Fibroblast of skin of scalp (primary cell): ENCODE data around the gene CPNE1. TPM values are rescaled to one million over a fixed set of nuclear protein-coding genes. Genes with fewer than 3 reads are reported as not detected.
"Not testable (repeated sequence)": the region's sequence is repeated elsewhere in the genome, so short reads cannot be mapped to it uniquely, and the experiment has no call there.

Source experiments
- DNase-seq: peaks from one replicate; pipeline ENCODE4 v3.0.0-alpha.2; 2013
- polyA plus RNA-seq, 2 experiments: library from polyadenylated mRNA; unstranded; fragments of 120-200 nt; gene quantifications; one replicate each; pipeline ENCODE4 v1.2.1, GENCODE V29; 2013; ENCODE audit not compliant: insufficient read length in 2 of 2

CPNE1 gene
- 163 TPM for polyA plus RNA-seq (2013, experiment 1 of 2; ENCODE audit: insufficient read length)
- 165 TPM for polyA plus RNA-seq (2013, experiment 2 of 2; ENCODE audit: insufficient read length)

DNA sequence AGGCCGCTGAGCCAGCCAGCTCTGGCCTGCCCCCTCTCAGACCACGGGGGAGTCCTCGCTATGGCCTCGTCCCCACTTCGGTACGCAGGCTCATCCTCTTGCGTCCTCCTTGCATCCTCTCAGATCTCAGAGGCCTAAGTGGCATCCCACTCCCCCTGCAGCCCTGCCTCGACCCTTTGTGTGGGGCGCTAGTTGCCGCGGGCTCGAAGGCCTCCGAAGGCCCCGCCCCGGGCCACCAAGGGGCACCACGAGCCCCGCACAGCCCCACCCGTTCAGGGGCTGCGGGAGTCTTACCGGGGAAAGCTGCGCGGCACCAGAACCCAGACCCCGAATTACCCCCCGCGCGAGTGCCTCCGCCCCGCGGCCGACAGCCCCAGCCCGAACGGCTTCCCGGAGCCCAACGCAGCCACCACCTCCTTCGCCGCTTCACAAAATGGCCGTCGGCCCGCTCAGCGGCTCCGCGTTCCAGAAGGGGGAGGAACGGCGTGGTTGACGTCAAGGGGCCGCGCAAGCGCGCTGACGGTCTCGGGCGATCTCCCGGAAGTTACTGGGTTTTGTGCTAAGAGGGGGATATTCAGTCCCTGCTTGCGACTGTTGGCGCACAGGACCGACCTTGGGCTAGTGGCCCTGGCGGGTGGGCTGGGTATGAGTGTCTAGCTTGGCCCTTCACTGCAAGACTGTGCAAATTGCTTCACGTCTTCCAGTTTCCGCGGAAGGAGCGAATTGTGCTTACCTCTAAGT lies at the start of gene CPNE1, which contains the start of gene RBM12:
Gene CPNE1 (minus strand): TSS at position 435 of the 741 bp plus-strand sequence. CDS start 31,977 bp downstream, outside the sequence.
Gene RBM12 (minus strand): TSS at position 435 of the 741 bp plus-strand sequence. CDS start 9,578 bp downstream, outside the sequence.
- peak; percentile 93 for DNase-seq

DNA sequence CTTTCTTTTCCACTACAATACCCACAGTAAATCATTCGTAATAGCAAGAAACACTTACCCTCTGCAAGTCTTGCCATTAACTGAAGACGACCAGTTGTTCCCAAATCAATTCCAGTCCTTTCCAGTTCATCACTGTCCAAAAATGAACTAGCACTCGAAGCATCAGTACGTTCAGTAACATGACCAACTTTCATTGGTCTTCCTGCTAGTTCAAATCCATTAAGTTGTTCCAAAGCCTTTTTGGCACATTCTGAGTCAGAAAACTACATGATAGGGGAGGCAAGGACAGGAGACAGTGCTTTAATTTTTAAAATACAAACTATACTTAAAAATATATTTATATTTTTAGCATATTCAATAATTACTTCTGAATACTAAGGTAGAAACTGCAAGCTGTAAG lies 49.4 kb upstream of the CPNE1 start:
- no peak for DNase-seq

DNA sequence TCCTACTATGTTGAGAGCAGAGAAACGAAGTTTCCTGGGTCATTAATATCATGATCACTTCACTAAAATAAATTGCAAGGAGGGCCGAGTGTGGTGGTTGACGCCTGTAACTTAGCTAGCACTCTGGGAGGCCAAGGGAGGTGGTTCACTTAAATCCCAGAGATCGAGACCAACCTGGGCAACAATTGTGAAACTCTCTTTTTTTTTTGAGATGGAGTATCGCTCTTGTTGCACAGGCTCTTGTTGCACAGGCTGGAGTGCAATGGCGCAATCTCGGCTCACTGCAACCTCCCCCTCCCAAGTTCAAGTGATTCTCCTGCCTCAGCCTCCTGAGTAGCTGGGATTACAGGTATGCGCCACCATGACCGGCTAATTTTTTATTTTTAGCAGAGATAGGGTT lies 48.4 kb upstream of the CPNE1 start:
- DNase-seq, result not testable (repeated sequence)

DNA sequence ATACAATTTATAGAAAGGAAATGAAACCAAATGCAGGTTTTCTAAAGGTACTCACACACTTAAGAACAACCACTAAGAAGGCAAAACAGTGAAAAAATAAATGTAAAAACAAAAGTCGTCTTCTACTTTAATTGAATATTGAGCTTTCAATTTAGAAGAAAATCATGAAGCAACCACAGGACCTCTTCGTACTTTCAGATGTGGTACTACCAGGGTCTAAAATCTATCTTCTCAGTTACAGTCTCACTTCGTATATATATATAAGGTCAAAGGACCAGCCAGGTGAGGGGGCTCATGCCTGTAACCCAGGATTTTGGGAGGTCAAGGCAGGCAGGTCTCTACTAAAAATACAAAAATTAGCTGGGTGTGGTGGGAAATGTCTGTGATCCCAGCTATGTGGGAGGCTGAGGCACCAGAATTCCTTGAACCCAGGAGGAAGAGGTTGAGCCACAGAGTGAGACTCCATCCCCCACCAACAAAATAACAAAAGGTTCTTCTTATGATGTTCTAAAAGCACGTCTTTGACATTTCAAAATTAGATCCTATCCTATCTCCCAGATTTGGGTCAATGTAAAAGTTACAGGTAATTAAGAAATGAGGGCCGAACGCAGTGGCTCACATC lies 47.0 kb upstream of the CPNE1 start:
- no peak for DNase-seq

DNA sequence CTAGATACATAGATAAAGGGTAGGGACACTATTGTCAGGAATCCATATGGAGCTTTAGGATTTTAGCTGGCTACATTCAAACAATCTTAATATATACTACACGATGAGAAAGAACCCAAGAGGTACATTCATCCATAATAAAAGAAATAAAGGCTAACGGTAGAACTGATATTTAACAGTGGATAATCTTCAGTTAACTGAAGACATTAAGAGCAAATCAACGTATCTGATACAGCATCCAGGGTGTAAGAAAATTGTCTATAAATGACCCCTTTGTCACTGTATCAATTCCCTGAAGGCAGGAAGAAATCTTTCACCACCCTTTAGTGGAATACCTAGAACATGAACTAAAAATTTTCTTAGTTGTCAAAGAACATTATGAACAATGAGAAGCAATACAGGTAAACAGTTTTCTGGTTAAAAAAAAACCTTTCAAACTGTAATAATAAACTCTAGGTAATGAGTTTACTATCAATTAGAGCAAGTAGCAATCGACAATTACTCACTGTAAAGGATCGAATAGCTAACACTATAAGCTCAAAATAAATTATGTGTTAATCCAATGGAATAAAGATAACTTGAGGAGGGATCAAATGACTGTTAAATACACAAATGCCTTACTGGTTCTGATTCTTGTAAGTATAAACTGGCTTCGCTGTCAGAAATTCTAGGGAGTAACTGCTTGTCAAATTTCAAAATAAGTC lies 46.3 kb upstream of the CPNE1 start:
- DNase-seq, result no peak

DNA sequence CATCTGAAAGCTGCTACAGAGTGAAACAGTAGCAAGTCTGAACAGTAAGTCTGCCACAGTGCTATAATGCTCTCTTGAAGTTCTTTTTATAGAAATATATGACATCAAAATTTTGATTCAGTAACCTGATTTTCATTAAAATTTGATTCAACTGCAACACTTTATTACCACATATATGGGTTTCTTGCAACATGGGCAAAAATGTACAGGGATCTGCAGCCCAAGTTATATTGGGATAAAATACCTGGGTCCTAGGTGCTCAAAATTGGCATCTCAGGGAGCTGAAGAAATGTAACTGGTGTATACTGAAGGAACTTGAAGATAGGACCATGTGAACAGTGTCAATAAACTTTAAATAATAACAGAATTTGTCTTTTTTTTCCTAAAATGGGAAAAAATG lies 45.3 kb upstream of the CPNE1 start:
- DNase-seq, result no peak

DNA sequence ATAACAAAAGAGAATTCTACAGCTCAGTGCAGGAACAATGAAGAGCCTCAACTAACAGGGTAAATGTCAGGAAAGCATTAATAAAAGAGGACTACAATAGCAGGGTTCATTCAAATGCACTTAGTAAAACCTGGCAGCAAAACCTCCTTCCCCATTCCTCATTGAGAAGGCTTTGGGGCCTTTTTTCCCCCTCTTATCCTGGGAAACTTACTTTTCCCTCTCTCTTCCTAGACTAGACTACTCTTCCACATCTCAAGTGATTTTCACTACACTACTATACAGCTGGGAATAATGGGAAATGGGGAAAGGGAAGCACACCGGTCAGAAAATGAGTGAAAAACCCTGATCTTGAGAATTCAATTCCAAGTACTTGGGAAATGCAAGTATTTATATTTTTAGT lies 44.6 kb upstream of the CPNE1 start:
- no peak for DNase-seq

DNA sequence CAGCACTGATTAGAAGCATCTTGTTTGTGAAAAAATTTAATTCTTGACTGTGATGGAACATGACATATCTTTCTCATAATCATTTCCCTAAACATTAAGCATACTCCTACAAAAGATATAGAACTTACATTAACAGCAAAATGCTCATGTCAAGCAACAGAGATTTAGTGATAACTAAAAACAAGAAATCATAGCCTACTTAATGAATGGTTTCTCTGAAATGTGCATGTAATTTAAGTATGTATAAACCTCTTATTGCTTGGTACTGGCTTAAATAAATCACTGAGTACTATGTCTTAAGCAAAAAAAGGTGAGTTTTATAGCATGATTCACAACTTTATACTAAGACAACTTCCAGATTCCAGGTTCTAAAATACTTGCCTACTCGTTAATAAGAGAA lies 43.8 kb upstream of the CPNE1 start:
- no peak for DNase-seq

DNA sequence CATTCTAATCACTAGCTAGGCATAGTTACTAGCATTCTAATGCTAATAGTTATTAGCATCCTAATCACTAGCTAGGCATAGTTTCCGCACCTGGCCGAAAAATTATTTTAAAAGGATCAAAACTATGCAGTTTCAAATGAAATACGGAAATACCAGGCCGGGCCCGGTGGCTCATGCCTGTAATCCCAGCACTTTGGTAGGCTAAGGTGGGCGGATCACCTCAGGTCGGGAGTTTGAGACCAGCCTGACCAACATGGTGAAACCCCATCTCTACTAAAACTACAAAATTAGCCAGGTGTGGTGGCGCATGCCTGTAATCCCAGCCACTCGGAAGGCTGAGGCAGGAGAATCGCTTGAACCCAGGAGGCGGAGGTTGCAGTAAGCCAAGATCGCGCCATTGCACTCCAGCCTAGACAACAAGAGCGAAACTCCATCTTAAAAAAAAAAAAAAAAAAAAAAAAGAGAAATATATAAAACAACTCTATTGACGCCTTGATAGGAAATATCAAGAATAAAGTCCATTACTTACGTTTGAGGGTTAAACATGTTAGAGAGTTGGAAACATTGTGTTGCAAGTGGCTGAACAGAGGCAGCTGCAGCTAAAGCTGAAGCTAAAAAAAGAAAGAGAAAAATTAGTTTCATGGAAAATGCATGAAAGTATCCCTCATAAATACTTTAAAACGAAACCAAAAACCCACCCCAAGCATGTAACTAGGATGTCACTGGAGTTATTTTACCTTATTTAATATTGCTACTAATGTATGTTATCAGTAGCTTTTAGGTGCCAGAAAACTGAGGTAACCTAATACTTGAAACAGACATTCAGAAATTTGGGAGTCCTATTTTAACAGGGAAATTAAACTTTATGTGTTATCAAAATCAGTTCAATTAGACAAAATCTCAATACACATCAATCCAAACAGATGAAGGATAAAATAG lies 42.2 kb upstream of the CPNE1 start:
- not testable (repeated sequence) for DNase-seq

DNA sequence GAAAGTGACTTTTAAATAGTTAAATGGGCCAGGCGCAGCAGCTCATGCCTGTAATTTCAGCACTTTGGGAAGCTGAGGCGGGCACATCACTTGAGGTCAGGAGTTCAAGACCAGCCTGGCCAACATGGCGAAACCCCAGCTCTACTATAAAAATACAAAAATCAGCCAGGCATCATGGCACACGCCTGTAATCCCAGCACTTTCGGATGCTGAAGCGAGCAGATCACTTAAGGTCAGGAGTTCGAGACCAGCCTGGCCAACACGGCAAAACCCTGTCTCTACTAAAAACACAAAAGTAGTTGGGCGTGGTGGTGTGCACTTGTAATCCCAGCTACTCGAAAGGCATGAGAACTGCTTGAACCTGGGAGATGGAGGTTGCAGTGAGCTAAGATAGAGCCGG lies 41.2 kb upstream of the CPNE1 start:
- not testable (repeated sequence) for DNase-seq

DNA sequence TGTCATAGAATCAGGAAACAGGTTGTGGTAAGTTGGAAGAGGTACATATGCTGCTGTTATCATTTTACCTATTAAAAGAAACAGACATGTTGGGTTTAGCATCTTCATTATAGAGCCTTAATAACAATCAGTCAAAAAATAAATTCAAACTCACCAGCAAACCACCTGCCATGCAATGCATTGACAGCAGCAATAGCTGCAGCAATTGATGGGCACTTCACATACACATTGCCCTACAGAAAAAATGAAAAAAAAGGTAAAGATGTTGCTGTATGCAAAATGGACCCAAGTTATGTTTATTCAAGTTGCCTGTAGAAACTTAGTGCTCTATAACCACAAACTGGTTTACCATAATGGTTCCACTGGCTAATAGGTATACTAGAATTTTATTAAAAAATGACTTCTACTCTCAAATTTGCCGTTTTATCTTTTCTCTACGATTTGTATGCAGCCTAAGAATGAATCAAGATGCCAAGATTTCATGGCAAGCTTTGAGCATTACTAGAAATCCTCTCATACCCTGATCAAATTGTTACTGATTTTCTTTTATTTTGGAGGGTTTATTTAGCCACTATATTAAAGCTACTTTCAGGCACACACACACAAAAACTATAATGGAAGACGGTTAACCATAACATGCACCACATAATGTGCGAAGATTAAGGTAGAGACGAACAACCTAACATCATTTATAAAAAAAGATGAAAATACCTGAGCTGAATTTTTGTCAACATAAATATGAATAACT lies 40.0 kb upstream of the CPNE1 start:
- DNase-seq, result no peak

DNA sequence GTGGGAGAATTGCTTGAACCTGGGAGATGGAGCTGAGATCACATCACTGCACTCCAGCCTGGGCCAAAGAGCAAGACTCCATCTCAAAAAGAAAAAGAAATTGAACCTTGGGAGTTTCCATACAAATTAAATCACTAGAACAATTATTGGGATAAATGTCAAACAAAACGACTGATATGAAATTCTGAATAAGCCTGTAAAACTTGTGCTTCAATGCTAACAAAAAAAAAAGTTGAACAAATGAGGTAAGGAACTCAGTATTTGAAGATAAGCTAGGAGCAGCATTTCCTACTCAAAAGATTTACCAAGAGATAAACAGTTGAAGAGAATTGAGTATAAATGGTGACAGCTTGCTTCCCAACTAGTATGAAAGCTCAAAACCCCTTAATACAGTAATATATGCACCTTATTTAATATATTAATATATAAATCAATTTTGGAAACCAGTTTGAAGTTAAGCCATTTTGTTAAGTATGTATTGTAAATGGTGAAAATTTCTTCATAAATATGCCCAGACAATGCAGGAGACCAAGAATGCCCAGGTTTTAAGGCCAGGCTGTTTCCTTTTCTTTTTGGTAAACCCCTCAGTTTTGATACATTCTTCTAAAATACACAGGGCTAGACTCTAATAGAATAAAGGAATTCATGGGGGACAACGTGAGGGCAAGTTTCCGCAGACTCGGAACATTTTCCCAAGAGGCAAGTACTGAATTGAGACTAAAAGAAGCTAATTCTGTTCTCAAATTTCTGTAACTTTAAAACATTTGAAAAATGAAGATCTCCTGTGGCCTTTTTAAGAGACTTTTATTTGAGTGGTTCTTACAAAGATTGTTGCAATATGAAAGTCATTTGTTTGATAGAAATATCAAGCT lies 38.4 kb upstream of the CPNE1 start:
- no peak for DNase-seq

DNA sequence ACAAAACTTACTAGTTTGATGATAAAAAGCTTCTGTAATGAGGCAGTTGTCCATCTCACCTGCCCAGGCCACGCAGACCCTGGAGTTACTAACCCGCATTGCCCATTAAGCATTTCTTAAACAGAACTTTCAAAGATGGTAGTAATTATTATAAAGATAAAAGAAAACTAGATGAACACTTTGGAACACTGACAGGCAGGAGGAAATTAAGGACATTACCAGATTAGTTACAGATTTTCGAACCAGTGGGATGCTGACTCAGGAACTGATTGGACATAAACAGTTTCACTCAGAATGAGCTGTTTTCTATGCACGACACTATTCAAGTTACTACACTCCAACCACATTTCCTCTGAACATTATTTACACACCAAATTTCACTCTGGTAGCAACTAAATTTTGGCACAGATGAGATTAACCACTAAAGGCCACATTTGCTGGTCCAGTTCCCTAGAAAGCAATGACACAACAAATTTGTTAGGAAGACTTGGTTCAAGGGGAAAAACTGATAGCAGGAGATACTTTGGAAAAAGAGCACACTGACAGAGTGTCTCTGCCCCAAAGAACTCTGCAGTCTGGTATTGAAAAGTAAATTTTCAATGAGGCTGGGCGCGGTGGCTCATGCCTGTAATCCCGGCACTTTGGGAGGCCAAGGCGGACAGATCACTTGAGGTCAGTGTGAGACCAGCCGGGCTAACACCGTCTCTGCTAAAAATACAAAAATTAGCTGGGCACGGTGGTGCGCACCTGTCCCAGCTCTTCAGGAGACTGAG lies 37.5 kb upstream of the CPNE1 start:
- no peak for DNase-seq

DNA sequence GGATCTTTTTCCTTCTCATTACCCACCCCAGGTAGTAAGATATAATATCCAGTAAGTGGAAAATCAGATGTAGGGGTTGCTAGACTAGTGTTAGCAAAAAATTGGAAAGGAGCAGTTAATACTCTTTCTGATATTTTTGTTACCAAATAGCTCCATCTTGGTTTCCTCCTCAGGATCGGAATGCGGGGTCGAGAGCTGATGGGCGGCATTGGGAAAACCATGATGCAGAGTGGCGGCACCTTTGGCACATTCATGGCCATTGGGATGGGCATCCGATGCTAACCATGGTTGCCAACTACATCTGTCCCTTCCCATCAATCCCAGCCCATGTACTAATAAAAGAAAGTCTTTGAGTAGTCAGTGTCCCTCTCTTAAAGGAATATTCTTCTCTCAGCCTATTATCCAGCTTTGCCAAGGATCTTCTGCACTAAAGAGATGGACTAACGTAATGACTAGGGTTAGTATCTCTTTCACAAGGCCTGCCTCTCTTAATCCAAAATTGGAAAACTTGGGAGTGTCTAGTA lies 36.0 kb upstream of the CPNE1 start:
- DNase-seq, result no peak

DNA sequence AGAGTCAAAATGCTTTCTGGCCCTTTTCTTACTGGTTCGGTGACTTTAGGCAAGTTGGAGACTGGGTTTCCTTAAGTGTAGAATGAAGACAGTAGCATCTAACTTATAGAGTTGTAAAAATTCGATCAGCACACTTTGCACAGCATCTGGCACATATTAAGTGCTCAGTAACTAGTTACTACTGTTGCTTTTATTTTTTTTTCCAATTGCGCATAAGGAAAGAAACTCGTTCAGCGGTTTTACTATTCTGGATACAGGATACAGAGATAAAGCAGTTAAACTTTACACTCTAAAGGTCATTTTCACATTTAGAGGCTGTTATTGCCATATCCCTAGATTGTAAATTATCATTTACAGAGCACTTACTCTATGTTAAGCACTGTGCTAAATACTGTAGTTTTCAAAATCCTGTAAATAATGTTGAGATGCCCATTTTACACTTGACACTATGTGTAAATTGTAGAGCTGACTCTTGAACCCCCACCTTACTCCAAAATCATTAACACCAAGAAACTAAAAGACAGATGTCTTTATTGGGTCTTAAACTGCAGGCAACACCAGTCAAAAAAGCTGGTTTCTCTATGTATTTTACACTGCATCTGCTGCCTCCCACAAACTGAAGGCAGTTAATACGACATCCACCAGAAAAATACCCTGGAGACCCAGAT lies 35.4 kb upstream of the CPNE1 start:
- no peak for DNase-seq

DNA sequence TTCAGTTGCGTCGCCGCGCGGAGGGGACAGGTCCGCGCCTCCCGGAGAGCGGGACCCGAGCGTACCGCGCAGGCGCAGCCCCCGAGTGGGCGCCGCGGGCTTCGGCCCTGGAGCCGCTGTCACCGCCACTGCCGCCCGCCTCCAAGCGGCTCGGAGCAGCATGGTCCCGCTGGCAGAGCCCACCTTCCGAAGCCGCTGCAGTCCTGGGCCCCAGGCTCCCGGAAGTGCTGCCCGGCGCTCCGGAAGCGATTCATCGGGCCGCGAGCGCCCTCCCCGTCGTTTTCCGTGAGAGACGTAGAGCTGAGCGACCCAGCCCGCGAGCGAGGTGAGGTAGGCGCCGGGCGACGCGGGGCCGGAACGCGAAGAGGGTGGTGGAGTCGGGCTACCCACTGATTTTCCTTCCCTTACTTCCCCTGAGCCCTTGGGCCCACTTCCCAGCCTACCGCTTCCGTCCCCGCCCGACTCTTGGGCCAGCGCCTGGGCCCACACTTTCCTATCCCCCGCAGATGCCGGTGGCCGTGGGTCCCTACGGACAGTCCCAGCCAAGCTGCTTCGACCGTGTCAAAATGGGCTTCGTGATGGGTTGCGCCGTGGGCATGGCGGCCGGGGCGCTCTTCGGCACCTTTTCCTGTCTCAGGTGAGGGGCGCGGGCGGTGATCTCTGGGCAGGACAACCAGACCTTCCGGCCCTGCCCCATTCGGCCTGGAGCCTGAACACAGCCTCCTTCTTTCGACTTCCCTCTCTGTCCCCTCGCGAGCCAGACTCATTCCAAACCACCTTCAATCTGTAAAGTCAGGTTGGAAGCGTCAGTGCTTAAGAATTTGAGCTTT lies 34.6 kb upstream of the CPNE1 start, which contains the start of the genes NFS1 and ROMO1:
Gene NFS1 (minus strand): TSS at position 226 of the 830 bp plus-strand sequence. CDS start 64 bp downstream, at position 162.
Gene ROMO1 (plus strand): TSS at position 279 of the 830 bp plus-strand sequence. CDS start 228 bp downstream, at position 507.
- DNase-seq, result peak; percentile 83
